Liver (tissue), 3 donors: Measurements from ENCODE around the gene USO1.
"Not testable (repeated sequence)": the region's sequence is repeated elsewhere in the genome, so short reads cannot be mapped to it uniquely, and the experiment has no call there.

Source experiments
- GABPA ChIP-seq, 2 donors: IDR thresholded peaks in 1 of 2; conservative IDR thresholded peaks in 1 of 2; 2 replicates each; pipeline ENCODE4 v1.6.1; 2016; ENCODE audit warnings: antibody characterized with exemption in 2 of 2, mild to moderate bottlenecking in 1 of 2, moderate library complexity in 1 of 2
- RAD21 ChIP-seq, 2 donors: IDR thresholded peaks; 2 replicates each; pipeline ENCODE4 v1.6.1; 2016; ENCODE audit warnings: antibody characterized with exemption in 2 of 2, mild to moderate bottlenecking in 2 of 2
- TF ChIP-seq, protein P1 (sequence below): IDR thresholded peaks from 2 replicates; pipeline ENCODE4 v1.6.1; 2016; ENCODE audit warnings: antibody characterized with exemption
- TF ChIP-seq, protein P2 (sequence below): fragments of 150-350 bp; IDR thresholded peaks from 2 replicates; pipeline ENCODE4 v1.5.1; 2017; ENCODE audit warnings: improper control_type of control experiment, low read depth, low read length; ENCODE audit not compliant: missing input control
- donor health status: healthy.
- donor health status: healthy.

DNA sequence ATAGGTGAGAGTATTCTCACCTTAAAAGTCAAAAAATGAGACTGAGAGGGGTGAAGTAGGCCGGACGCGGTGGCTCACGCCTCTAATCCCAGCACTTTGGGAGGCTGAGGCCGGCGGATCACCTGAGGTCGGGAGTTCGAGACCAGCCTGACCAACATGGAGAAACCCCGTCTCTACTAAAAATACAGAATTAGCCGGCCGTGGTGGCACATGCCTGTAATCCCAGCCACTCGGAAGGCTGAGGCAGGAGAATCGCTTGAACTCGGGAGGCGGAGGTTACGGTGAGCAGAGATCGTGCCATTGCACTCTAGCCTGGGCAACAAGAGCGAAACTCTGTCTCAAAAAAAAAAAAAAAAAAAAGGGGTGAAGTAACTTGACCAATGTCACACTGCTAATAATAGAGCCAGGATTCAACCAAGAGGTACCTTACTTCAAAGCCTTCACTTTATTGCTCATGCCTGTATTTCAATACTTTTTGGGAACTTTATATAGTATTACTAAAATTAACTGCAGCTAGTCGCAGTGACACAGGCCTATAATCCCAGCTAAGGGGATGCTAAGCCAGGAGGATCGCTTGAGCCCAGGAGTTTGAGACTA is 1.7 kb downstream of the USO1 start:
- TF ChIP-seq, protein P1, sequence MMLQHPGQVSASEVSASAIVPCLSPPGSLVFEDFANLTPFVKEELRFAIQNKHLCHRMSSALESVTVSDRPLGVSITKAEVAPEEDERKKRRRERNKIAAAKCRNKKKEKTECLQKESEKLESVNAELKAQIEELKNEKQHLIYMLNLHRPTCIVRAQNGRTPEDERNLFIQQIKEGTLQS: not testable (repeated sequence)
- TF ChIP-seq, protein P2, sequence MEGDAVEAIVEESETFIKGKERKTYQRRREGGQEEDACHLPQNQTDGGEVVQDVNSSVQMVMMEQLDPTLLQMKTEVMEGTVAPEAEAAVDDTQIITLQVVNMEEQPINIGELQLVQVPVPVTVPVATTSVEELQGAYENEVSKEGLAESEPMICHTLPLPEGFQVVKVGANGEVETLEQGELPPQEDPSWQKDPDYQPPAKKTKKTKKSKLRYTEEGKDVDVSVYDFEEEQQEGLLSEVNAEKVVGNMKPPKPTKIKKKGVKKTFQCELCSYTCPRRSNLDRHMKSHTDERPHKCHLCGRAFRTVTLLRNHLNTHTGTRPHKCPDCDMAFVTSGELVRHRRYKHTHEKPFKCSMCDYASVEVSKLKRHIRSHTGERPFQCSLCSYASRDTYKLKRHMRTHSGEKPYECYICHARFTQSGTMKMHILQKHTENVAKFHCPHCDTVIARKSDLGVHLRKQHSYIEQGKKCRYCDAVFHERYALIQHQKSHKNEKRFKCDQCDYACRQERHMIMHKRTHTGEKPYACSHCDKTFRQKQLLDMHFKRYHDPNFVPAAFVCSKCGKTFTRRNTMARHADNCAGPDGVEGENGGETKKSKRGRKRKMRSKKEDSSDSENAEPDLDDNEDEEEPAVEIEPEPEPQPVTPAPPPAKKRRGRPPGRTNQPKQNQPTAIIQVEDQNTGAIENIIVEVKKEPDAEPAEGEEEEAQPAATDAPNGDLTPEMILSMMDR: not testable (repeated sequence)
- TF ChIP-seq GABPA (IDR thresholded peaks at IDR 0.05 in 1 of 2, conservative IDR thresholded peaks at IDR 0.05 in 1 of 2); RAD21 (IDR thresholded peaks at IDR 0.05): not testable (repeated sequence)
